NCI-H69 (cell line): ENCODE results near the gene EFHD2.
"Not testable (repeated sequence)": the region's sequence is repeated elsewhere in the genome, so short reads cannot be mapped to it uniquely, and the experiment has no call there.

ENCODE experiments used
- DNase-seq: peaks from one replicate; lab custom pipeline; 2025; lab: John Stamatoyannopoulos, UW

The EFHD2 gene

GRCh38 chr1:15430787-15431570 lies 21.3 kb downstream of the EFHD2 start:
- peak; percentile 10 for DNase-seq

GRCh38 chr1:15431571-15431948 lies 21.9 kb downstream of the EFHD2 start:
- DNase-seq = no peak

DNA sequence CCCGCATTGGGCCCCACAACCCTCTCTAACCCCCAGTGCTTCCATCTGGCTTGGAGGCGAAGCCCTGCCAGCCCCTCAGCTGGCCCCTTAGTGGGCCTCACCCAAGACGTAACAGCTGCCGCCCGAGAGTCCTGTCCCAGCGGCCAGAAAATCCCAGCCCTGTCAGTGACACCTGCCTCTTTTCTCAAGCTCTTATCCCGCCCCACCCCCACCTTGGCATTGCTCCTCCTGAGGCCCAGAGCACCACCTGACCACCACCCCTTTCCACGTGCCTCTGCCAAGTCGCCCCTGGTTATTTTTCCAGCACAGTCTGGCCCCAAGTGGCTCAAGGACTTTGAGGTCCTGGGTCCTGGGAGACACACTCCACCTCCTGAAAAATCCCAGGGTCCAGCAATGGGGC lies 22.6 kb downstream of the EFHD2 start:
- no peak for DNase-seq

- no peak for DNase-seq
These were observed 23.8 kb downstream of the EFHD2 start for GRCh38 chr1:15433471-15433870.

- DNase-seq = not testable (repeated sequence)
These were observed 25.1 kb downstream of the EFHD2 start for GRCh38 chr1:15434739-15435138.

GRCh38 chr1:15435239-15436077 lies 25.8 kb downstream of the EFHD2 start:
- DNase-seq = no peak

- DNase-seq = peak; percentile 21
These were observed 27.3 kb downstream of the EFHD2 start for GRCh38 chr1:15436881-15437442.

- DNase-seq = no peak
These were observed 29.6 kb downstream of the EFHD2 start for GRCh38 chr1:15439325-15439724.

- no peak for DNase-seq
These were observed 30.7 kb downstream of the EFHD2 start for GRCh38 chr1:15440357-15440756.

DNA sequence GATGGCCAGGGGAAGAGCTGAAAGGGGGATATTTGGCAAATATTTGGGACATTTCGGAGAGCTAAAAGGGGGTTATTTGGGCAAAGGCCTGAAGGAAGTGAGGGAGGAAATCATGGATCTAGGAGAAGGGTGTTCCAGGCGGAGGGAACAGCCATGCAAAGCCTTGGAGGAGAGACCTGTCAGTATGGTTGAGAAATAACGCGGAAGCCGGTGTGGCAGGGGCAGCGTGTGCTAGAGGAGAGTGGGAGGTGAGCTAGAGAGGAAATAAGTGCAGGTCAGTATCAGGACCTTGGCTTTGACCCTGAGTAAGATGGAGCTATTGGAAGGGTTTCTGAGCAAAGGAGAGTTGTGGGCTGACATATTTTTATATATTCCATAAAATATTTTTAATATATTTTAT lies 31.6 kb downstream of the EFHD2 start:
- no peak for DNase-seq

GRCh38 chr1:15442119-15442518 lies 32.4 kb downstream of the EFHD2 start:
- no peak for DNase-seq

- no peak for DNase-seq
These were observed 33.1 kb downstream of the EFHD2 start for GRCh38 chr1:15442759-15443158.

GRCh38 chr1:15443281-15443680 lies 33.6 kb downstream of the EFHD2 start:
- no peak for DNase-seq

- no peak for DNase-seq
These were observed 35.0 kb downstream of the EFHD2 start for GRCh38 chr1:15444468-15445389.

DNA sequence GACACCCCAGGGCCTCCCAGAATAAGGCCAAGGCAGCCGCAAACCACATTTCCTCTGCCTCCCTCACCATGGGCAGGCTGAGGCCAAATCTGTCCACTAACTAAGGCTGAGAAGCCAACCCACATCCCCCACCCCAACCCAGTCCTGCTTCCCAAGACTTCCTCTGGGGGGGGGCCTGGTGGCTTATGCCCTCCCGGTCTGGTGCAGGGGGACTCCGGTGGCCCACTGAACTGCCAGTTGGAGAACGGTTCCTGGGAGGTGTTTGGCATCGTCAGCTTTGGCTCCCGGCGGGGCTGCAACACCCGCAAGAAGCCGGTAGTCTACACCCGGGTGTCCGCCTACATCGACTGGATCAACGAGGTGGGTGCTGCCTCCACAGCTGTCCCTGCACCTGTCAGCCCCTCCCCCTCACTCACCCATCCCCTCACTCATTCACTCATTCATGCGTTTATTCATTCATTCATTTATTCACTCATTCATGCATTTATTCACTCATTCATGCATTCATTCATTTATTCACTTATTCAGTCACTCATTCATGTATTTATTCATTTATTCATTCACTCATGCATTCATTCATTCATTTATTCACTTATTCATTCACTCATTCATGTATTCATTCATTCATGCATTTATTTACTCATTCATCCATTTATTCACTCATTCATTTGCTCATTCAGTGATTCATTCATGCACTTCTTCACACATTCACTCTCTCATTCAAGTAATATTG lies 35.9 kb downstream of the EFHD2 start:
- DNase-seq = no peak

- no peak for DNase-seq
These were observed 36.5 kb downstream of the EFHD2 start for GRCh38 chr1:15446212-15446611.

DNA sequence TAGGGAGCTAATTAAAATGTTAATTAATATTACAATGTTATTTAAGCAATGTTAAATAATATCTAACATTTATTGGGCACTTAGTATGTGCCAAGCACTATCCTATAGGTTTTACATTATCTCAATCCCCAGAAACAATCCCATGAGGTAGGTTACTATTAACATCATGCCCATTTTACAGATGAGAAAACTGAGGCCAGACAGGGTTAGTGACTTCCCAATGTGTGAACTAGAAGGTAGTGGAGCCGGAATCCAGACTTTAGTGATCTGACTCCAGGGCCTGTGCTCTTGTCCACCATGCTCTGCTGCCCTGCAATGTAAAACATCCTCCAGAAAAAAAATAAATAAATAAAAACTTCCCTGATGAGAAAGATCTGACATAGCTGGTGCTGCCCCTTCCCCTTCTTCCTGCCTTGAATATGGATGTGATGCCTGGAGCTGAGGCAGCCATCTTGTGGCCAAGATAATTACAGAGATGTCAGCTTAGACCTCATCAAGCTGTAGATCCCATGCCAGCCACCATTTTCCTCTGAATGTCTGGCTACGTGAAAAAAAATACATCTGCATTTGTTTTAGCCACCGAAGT lies 39.3 kb downstream of the EFHD2 start:
- DNase-seq = no peak

DNA sequence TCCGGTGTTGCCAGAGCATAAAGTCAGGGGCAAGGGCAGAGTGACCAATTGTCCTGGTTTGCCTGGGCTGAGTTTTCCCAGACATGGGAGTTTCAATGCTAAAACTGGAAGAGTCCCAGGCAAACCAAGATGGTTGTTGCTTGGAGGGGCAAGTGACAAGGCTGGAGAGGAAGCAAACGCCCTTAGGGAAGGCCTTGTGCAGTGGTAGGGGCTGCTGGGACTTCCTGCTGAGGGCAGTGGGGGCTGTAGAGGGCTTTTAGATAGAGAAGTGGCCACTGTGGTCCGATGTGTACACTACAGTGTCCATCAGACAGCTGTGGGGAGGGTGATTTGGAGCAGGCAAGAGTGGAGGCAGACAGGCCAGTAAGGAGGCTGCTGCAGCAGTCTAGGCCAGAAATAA lies 39.9 kb downstream of the EFHD2 start:
- DNase-seq = no peak

- no peak for DNase-seq
These were observed 41.5 kb downstream of the EFHD2 start for GRCh38 chr1:15451014-15451722.

- no peak for DNase-seq
These were observed 42.5 kb downstream of the EFHD2 start for GRCh38 chr1:15452216-15452615.
